Panc1 (cell line): ENCODE measurements around the gene TLK1. TPM values are rescaled to one million over a fixed set of nuclear protein-coding genes. Genes with fewer than 3 reads are reported as not detected.

Experiments
- ATAC-seq: fragments of 200-7000 bp; cut with Tn5 transposase; 2 replicates; pipeline ENCODE4 v1.9.1; 2020; ENCODE audit warnings: mild to moderate bottlenecking, moderate library complexity
- BruUV-seq: library from RNA; stranded (reverse); fragments of 400-500 nt; replicated peaks from 2 replicates; lab custom pipeline; 2021; lab: Mats Ljungman, UMichigan
- CTCF ChIA-PET: fragments of 300-600 bp; sonication (Branson Sonifier 250); formaldehyde crosslinking; loops from one replicate; lab custom pipeline; 2022; ENCODE audit warnings: antibody characterized with exemption; lab: Charles Lee
- POLR2A ChIA-PET: fragments of 300-600 bp; sonication (Branson Sonifier 250); formaldehyde crosslinking; loops from one replicate; lab custom pipeline; 2022; ENCODE audit warnings: antibody characterized with exemption; lab: Charles Lee
- DNase-seq: peaks from one replicate; pipeline ENCODE4 v3.0.0-alpha.2; 2010; ENCODE audit warnings: low read depth, low spot score
- H3K27ac ChIP-seq: 2 replicates; pipeline ENCODE4 v1.5.1; 2011; ENCODE audit warnings: mild to moderate bottlenecking, low read length, inconsistent platforms
- H3K27me3 ChIP-seq: fragments of 200-500 bp; sonication (Bioruptor generic); 2 replicates; pipeline ENCODE4 v1.6.0; 2014; ENCODE audit warnings: low read length, inconsistent platforms; ENCODE audit not compliant: control insufficient read depth, insufficient read depth
- H3K36me3 ChIP-seq: fragments of 200-500 bp; sonication (Bioruptor generic); 2 replicates; pipeline ENCODE4 v1.5.1; 2014; ENCODE audit warnings: inconsistent platforms, mild to moderate bottlenecking, low read length, moderate library complexity; ENCODE audit not compliant: control insufficient read depth, insufficient read depth
- H3K4me1 ChIP-seq: 2 replicates; pipeline ENCODE4 v1.5.1; 2011; ENCODE audit warnings: inconsistent platforms, mild to moderate bottlenecking, low read length, moderate library complexity; ENCODE audit not compliant: control insufficient read depth, insufficient read depth
- H3K4me3 ChIP-seq, 2 experiments: 2 replicates each; pipeline ENCODE4 v1.5.1; 2011 to 2012; ENCODE audit warnings: low read depth in 2 of 2, low read length in 2 of 2, mild to moderate bottlenecking in 2 of 2, inconsistent platforms in 1 of 2, moderate library complexity in 1 of 2
- H3K9me3 ChIP-seq: fragments of 200-500 bp; sonication (Bioruptor generic); 2 replicates; pipeline ENCODE4 v1.5.1; 2014; ENCODE audit warnings: low read depth, mild to moderate bottlenecking, inconsistent platforms, low read length, moderate library complexity; ENCODE audit not compliant: control insufficient read depth, insufficient read depth
- POLR2AphosphoS5 ChIP-seq: IDR thresholded peaks from 2 replicates; pipeline ENCODE4 v1.6.1; 2012; ENCODE audit warnings: mild to moderate bottlenecking, low read depth, low read length, moderate library complexity
- SIN3A ChIP-seq: IDR thresholded peaks from 2 replicates; pipeline ENCODE4 v1.6.1; 2012; ENCODE audit warnings: low read depth, mild to moderate bottlenecking, low read length, moderate library complexity, borderline replicate concordance; ENCODE audit not compliant: insufficient read depth
- TCF7L2 ChIP-seq: IDR thresholded peaks from 2 replicates; pipeline ENCODE4 v1.6.1; 2011; ENCODE audit warnings: mild to moderate bottlenecking, low read depth, low read length, inconsistent platforms
- in situ Hi-C: cut with HindIII; loops from 2 replicates; pipeline ENCODE4 v1.10.0; 2016; ENCODE audit warnings: low sequenced_read_pairs, low pct_unique_long_range_greater_than_20kb
- intact Hi-C: fragments of 100-400 bp; cut with micrococcal nuclease; formaldehyde crosslinking; loops from one replicate; pipeline ENCODE4 v1.10.0; 2022; ENCODE audit not compliant: unreplicated experiment
- total RNA-seq: library from RNA; stranded (reverse); gene quantifications from one replicate; pipeline ENCODE4 v1.2.1, GENCODE V29; 2021; ENCODE audit not compliant: unreplicated experiment
- TF ChIP-seq, protein P1 (sequence below), 2 experiments: IDR thresholded peaks; 2 replicates each; pipeline ENCODE4 v1.6.1; 2011 to 2012; ENCODE audit warnings: low read depth in 2 of 2, control low read depth in 1 of 2, low read length in 1 of 2, mild to moderate bottlenecking in 1 of 2, moderate library complexity in 1 of 2; ENCODE audit not compliant: insufficient read depth in 1 of 2
- TF ChIP-seq, protein P2 (sequence below): fragments of 450-650 bp; IDR thresholded peaks from 2 replicates; pipeline ENCODE4 v1.5.1; 2017; ENCODE audit warnings: mild to moderate bottlenecking

The TLK1 gene
- total RNA-seq, 1 experiment from 2014 or later, result 92.9 TPM

GRCh38 chr2:171187819-171188218 lies 27.1 kb upstream of the TLK1 start:
- no peak for ATAC-seq
- Histone ChIP-seq H3K36me3 (no peaks in the 10 kb centered on the region), H3K27ac (no peak overlapping the region), H3K4me3 (no peak overlapping the region), H3K4me1 (no peaks in the 10 kb centered on the region), H3K9me3 (no peaks in the 10 kb centered on the region), H3K27me3 (no peaks in the 10 kb centered on the region)
- ChIA-PET POLR2A (no interaction called here), CTCF (interaction anchor here (0.7 kb wide), 1 partner anchor 26 kb away, joined by 11 read pairs; no protein-coding TSS in a partner anchor)
- TF ChIP-seq POLR2AphosphoS5 (no peak), TCF7L2 (no peak), SIN3A (no peak)
- TF ChIP-seq, protein P1, sequence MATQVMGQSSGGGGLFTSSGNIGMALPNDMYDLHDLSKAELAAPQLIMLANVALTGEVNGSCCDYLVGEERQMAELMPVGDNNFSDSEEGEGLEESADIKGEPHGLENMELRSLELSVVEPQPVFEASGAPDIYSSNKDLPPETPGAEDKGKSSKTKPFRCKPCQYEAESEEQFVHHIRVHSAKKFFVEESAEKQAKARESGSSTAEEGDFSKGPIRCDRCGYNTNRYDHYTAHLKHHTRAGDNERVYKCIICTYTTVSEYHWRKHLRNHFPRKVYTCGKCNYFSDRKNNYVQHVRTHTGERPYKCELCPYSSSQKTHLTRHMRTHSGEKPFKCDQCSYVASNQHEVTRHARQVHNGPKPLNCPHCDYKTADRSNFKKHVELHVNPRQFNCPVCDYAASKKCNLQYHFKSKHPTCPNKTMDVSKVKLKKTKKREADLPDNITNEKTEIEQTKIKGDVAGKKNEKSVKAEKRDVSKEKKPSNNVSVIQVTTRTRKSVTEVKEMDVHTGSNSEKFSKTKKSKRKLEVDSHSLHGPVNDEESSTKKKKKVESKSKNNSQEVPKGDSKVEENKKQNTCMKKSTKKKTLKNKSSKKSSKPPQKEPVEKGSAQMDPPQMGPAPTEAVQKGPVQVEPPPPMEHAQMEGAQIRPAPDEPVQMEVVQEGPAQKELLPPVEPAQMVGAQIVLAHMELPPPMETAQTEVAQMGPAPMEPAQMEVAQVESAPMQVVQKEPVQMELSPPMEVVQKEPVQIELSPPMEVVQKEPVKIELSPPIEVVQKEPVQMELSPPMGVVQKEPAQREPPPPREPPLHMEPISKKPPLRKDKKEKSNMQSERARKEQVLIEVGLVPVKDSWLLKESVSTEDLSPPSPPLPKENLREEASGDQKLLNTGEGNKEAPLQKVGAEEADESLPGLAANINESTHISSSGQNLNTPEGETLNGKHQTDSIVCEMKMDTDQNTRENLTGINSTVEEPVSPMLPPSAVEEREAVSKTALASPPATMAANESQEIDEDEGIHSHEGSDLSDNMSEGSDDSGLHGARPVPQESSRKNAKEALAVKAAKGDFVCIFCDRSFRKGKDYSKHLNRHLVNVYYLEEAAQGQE (IDR thresholded peaks at IDR 0.05; ENCODE audit: insufficient read depth in 1 of 2, low read depth in 2 of 2, low read length in 1 of 2), result no peak
- TF ChIP-seq, protein P2, sequence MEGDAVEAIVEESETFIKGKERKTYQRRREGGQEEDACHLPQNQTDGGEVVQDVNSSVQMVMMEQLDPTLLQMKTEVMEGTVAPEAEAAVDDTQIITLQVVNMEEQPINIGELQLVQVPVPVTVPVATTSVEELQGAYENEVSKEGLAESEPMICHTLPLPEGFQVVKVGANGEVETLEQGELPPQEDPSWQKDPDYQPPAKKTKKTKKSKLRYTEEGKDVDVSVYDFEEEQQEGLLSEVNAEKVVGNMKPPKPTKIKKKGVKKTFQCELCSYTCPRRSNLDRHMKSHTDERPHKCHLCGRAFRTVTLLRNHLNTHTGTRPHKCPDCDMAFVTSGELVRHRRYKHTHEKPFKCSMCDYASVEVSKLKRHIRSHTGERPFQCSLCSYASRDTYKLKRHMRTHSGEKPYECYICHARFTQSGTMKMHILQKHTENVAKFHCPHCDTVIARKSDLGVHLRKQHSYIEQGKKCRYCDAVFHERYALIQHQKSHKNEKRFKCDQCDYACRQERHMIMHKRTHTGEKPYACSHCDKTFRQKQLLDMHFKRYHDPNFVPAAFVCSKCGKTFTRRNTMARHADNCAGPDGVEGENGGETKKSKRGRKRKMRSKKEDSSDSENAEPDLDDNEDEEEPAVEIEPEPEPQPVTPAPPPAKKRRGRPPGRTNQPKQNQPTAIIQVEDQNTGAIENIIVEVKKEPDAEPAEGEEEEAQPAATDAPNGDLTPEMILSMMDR, result no peak
- intact Hi-C loops (no loop called here), in situ Hi-C loops (no loop called here)
- no peak for DNase-seq
- no TSS peak for BruUV-seq

DNA sequence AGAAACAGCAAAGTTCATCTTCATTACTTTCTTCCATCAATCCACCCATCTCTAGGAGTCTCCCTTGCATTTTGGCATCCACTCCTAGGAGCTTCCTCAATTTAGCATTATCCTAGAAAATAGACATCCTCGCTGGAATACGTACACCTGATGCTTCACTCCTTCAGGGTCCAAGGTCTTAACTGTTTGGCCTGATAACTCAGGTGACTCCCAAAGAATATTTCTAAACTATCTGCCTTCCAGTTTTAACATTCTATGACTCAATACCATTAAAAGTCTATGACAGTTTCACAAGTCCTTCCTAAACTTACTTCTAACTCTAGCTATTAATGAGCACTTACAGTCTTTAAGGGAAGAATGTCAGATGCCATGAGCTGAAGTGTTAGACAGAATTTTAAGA lies 26.5 kb upstream of the TLK1 start:
- ChIA-PET CTCF (no interaction called here), POLR2A (no interaction called here)
- Histone ChIP-seq H3K27ac (no peak overlapping the region), H3K27me3 (no peaks in the 10 kb centered on the region), H3K4me3 (no peak overlapping the region), H3K9me3 (no peaks in the 10 kb centered on the region), H3K36me3 (no peaks in the 10 kb centered on the region), H3K4me1 (no peaks in the 10 kb centered on the region)
- TF ChIP-seq, protein P2, result no peak
- TF ChIP-seq SIN3A, result no peak
- TF ChIP-seq, protein P1 (IDR thresholded peaks at IDR 0.05; ENCODE audit: insufficient read depth in 1 of 2, low read depth in 2 of 2, low read length in 1 of 2), result no peak
- no peak for TF ChIP-seq TCF7L2
- TF ChIP-seq POLR2AphosphoS5, result no peak
- DNase-seq, result no peak
- intact Hi-C loops (no loop called here), in situ Hi-C loops (no loop called here)
- no TSS peak for BruUV-seq
- ATAC-seq, result no peak
